Astrocyte (in vitro differentiated cells and primary cell): Measurements from ENCODE around the gene SLC16A12. TPM values are rescaled to one million over a fixed set of nuclear protein-coding genes. Genes with fewer than 3 reads are reported as not detected.

ENCODE experiments used
- DNase-seq: peaks from one replicate; pipeline ENCODE4 v3.0.0-alpha.2; 2010; ENCODE audit warnings: low read depth
- FAIRE-seq: peaks from 2 replicates; lab custom pipeline; 2011; peaks lifted over from hg19 to GRCh38; lab: Jason Lieb, UNC
- H2AFZ ChIP-seq: 2 replicates; pipeline ENCODE4 v1.6.0; 2012; ENCODE audit warnings: low read depth, low read length, inconsistent platforms
- H3K27ac ChIP-seq: 2 replicates; pipeline ENCODE4 v1.5.1; 2011; ENCODE audit warnings: low read depth, low read length, inconsistent platforms
- H3K27me3 ChIP-seq: 2 replicates; pipeline ENCODE4 v1.6.0; 2011; ENCODE audit warnings: low read length, inconsistent platforms; ENCODE audit not compliant: insufficient read depth
- H3K36me3 ChIP-seq: 2 replicates; pipeline ENCODE4 v1.5.1; 2011; ENCODE audit warnings: low read length, inconsistent platforms; ENCODE audit not compliant: insufficient read depth
- H3K4me1 ChIP-seq: 2 replicates; pipeline ENCODE4 v1.5.1; 2011; ENCODE audit warnings: low read length, inconsistent platforms; ENCODE audit not compliant: insufficient read depth
- H3K4me2 ChIP-seq: 2 replicates; pipeline ENCODE4 v1.6.0; 2012; ENCODE audit warnings: low read length, inconsistent platforms
- H3K4me3 ChIP-seq: 2 replicates; pipeline ENCODE4 v1.5.1; 2011; ENCODE audit warnings: low read depth, mild to moderate bottlenecking, low read length, inconsistent platforms; ENCODE audit not compliant: insufficient read depth
- H3K79me2 ChIP-seq: 2 replicates; pipeline ENCODE4 v1.6.0; 2012; ENCODE audit warnings: mild to moderate bottlenecking, low read length, inconsistent platforms; ENCODE audit not compliant: insufficient read depth
- H3K9ac ChIP-seq: 2 replicates; pipeline ENCODE4 v1.6.0; 2012; ENCODE audit warnings: mild to moderate bottlenecking, low read length, inconsistent platforms
- H3K9me3 ChIP-seq: 2 replicates; pipeline ENCODE4 v1.5.1; 2012; ENCODE audit warnings: low read depth, mild to moderate bottlenecking, low read length, inconsistent platforms; ENCODE audit not compliant: insufficient read depth
- H4K20me1 ChIP-seq: 2 replicates; pipeline ENCODE4 v1.6.0; 2012; ENCODE audit warnings: low read length, inconsistent platforms; ENCODE audit not compliant: insufficient read depth
- H3K27ac Mint-ChIP-seq: one replicate; pipeline ENCODE4 v1.8.0; 2021; ENCODE audit warnings: mild to moderate bottlenecking, mixed read lengths; ENCODE audit not compliant: unreplicated experiment
- H3K27me3 Mint-ChIP-seq: one replicate; pipeline ENCODE4 v1.8.0; 2021; ENCODE audit warnings: low read depth, mixed read lengths; ENCODE audit not compliant: unreplicated experiment
- H3K36me3 Mint-ChIP-seq: one replicate; pipeline ENCODE4 v1.8.0; 2021; ENCODE audit warnings: low read depth, mixed read lengths; ENCODE audit not compliant: unreplicated experiment
- H3K4me1 Mint-ChIP-seq: one replicate; pipeline ENCODE4 v1.8.0; 2021; ENCODE audit warnings: low read depth, mixed read lengths; ENCODE audit not compliant: unreplicated experiment
- H3K4me3 Mint-ChIP-seq: one replicate; pipeline ENCODE4 v1.8.0; 2021; ENCODE audit warnings: mild to moderate bottlenecking, moderate library complexity, mixed read lengths; ENCODE audit not compliant: unreplicated experiment
- H3K9me3 Mint-ChIP-seq: one replicate; pipeline ENCODE4 v1.8.0; 2021; ENCODE audit warnings: mild to moderate bottlenecking, mixed read lengths; ENCODE audit not compliant: unreplicated experiment
- EZH2 ChIP-seq: IDR thresholded peaks from 2 replicates; pipeline ENCODE4 v1.6.1; 2012; ENCODE audit warnings: mild to moderate bottlenecking, low read length, inconsistent platforms; ENCODE audit not compliant: insufficient read depth
- total RNA-seq: library from RNA; stranded (reverse); gene quantifications from 2 replicates; pipeline ENCODE4 v1.2.1, GENCODE V29; 2021
- TF ChIP-seq, protein P1 (sequence below): IDR thresholded peaks from 2 replicates; pipeline ENCODE4 v1.5.1; 2011; ENCODE audit warnings: low read depth, mild to moderate bottlenecking, inconsistent platforms, low read length, moderate library complexity; ENCODE audit not compliant: insufficient read depth

Gene SLC16A12
- total RNA-seq, 1 donor from 2014 or later = 0.59 TPM

DNA sequence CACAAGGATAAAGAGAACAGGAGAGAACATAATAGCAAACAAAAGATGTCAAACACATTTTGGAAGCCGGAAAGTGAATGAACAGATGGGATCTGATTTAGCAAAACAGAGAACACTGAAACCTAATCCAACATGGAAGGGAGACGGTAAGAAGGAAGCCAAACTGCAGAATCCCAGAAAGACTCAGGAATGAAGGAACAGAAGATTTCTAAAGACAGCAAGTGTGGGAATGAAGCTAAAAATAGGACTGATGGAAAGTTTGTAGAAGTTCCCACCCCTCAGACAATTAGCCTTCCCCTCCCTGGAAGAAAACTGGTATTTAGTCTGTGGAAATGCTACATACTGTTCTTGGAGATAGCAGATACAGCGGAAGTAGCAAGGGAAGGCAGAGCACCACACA is 40.8 kb downstream of the SLC16A12 start:
- H2AFZ ChIP-seq = no peak overlapping the region
- H3K4me1 ChIP-seq = no peaks in the 10 kb centered on the region
- no peak overlapping the region for H3K27ac Mint-ChIP-seq

DNA sequence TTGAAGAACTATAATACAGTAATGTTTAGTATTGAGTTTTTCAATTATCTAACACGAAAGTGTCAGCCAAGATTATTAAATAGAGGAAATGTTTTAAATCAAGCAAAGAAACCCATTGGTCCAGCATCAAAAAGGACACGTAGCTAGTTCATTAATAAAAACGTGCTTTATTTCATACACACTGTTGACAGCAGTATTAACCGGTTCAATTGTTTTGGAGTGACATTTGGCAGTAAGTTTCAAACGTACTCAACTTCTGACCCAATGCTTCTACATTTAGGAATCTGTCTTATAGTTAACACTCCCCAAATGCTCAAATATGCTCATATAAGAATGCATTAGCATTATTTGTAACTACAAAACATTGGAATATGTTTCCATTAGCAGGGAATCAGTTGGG is 41.3 kb downstream of the SLC16A12 start:
- no peaks in the 10 kb centered on the region for H3K9me3 ChIP-seq
- no peak overlapping the region for H2AFZ ChIP-seq
- H3K4me3 ChIP-seq = no peak overlapping the region
- FAIRE-seq (no peak), DNase-seq (no peak)
- H3K36me3 Mint-ChIP-seq = no peaks in the 10 kb centered on the region
- no peak overlapping the region for H3K27ac Mint-ChIP-seq
- H3K4me2 ChIP-seq = no peak overlapping the region
- no peaks in the 10 kb centered on the region for H3K4me1 ChIP-seq
- H3K4me3 Mint-ChIP-seq = no peak overlapping the region
- H3K79me2 ChIP-seq = no peaks in the 10 kb centered on the region
- H3K9ac ChIP-seq = no peak overlapping the region
- H4K20me1 ChIP-seq = no peaks in the 10 kb centered on the region
- no peak for TF ChIP-seq EZH2
- TF ChIP-seq, protein P1, sequence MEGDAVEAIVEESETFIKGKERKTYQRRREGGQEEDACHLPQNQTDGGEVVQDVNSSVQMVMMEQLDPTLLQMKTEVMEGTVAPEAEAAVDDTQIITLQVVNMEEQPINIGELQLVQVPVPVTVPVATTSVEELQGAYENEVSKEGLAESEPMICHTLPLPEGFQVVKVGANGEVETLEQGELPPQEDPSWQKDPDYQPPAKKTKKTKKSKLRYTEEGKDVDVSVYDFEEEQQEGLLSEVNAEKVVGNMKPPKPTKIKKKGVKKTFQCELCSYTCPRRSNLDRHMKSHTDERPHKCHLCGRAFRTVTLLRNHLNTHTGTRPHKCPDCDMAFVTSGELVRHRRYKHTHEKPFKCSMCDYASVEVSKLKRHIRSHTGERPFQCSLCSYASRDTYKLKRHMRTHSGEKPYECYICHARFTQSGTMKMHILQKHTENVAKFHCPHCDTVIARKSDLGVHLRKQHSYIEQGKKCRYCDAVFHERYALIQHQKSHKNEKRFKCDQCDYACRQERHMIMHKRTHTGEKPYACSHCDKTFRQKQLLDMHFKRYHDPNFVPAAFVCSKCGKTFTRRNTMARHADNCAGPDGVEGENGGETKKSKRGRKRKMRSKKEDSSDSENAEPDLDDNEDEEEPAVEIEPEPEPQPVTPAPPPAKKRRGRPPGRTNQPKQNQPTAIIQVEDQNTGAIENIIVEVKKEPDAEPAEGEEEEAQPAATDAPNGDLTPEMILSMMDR = no peak
- no peaks in the 10 kb centered on the region for H3K4me1 Mint-ChIP-seq
- H3K27me3 Mint-ChIP-seq = no peaks in the 10 kb centered on the region
- H3K27ac ChIP-seq = no peak overlapping the region
- H3K36me3 ChIP-seq = no peaks in the 10 kb centered on the region
- H3K27me3 ChIP-seq = no peaks in the 10 kb centered on the region
- no peaks in the 10 kb centered on the region for H3K9me3 Mint-ChIP-seq

More for the DNA sequence above, 40.8 kb downstream of the SLC16A12 start:
- Histone ChIP-seq H3K4me2 (no peak overlapping the region), H3K9ac (no peak overlapping the region), H3K36me3 (no peaks in the 10 kb centered on the region), H3K27ac (no peak overlapping the region), H3K79me2 (no peaks in the 10 kb centered on the region), H3K4me3 (no peak overlapping the region), H3K27me3 (no peaks in the 10 kb centered on the region), H4K20me1 (no peaks in the 10 kb centered on the region), H3K9me3 (no peaks in the 10 kb centered on the region)
- TF ChIP-seq EZH2 = no peak
- TF ChIP-seq, protein P1 = no peak
- Mint-ChIP-seq H3K4me3 (no peak overlapping the region), H3K9me3 (peaks cover 2% of the 10 kb centered on the region), H3K27me3 (no peaks in the 10 kb centered on the region), H3K4me1 (no peaks in the 10 kb centered on the region), H3K36me3 (no peaks in the 10 kb centered on the region)
- no peak for FAIRE-seq
- DNase-seq = no peak

DNA sequence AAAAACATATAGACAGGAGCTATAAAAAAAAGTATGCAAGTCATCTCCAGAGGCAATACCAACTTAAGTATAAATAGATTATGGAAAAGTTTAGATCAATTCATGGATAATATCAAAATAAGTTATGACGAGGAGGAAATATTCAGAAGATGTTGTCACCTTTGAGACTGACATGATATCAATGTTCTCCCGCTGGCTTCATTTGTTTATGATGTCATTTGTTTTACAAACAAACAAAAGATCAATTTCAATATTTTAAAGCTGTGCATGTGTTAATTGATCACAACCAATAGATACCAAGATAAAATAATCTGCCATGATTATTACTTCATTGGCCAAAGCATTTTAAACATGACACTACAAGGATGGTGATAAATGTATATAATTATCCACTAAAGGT is 43.5 kb downstream of the SLC16A12 start:
- H3K27ac Mint-ChIP-seq = no peak overlapping the region

More for the DNA sequence above, 43.5 kb downstream of the SLC16A12 start:
- Histone ChIP-seq H3K27ac (no peak overlapping the region), H4K20me1 (no peaks in the 10 kb centered on the region), H3K79me2 (no peaks in the 10 kb centered on the region), H3K36me3 (no peaks in the 10 kb centered on the region), H3K4me1 (no peaks in the 10 kb centered on the region), H3K4me3 (no peak overlapping the region), H2AFZ (no peak overlapping the region), H3K9me3 (no peaks in the 10 kb centered on the region), H3K9ac (no peak overlapping the region), H3K4me2 (no peak overlapping the region), H3K27me3 (no peaks in the 10 kb centered on the region)
- DNase-seq = no peak
- Mint-ChIP-seq H3K27me3 (no peaks in the 10 kb centered on the region), H3K4me3 (no peak overlapping the region), H3K9me3 (no peaks in the 10 kb centered on the region), H3K36me3 (no peaks in the 10 kb centered on the region), H3K4me1 (no peaks in the 10 kb centered on the region)
- no peak for TF ChIP-seq EZH2
- TF ChIP-seq, protein P1 = no peak
- FAIRE-seq = no peak
